A549 (cell line): ENCODE measurements around the gene KRTAP10-8.

ENCODE experiments used
- CHD2 ChIP-seq: fragments of 150-350 bp; IDR thresholded peaks from 2 replicates; pipeline ENCODE4 v1.6.1; 2014; ENCODE audit warnings: low read length; ENCODE audit not compliant: partially characterized antibody
- ESRRA ChIP-seq: fragments of 150-350 bp; IDR thresholded peaks from 2 replicates; pipeline ENCODE4 v1.6.1; 2014; ENCODE audit warnings: mild to moderate bottlenecking, low read length, borderline replicate concordance
- MAX ChIP-seq: IDR thresholded peaks from 2 replicates; pipeline ENCODE4 v1.6.1; 2012
- MYC ChIP-seq: IDR thresholded peaks from 2 replicates; pipeline ENCODE4 v1.6.1; 2012; ENCODE audit warnings: mild to moderate bottlenecking, inconsistent platforms, low read length, improper control_type of control experiment, borderline replicate concordance
- NR3C1 ChIP-seq: fragments of >200 bp; sonication (Bioruptor Twin); formaldehyde crosslinking; IDR thresholded peaks from 3 replicates; pipeline ENCODE4 v1.6.1; 2017
- POLR2A ChIP-seq: IDR thresholded peaks from 2 replicates; pipeline ENCODE4 v1.6.1; 2012; ENCODE audit warnings: mild to moderate bottlenecking, low read length
- RCOR1 ChIP-seq: fragments of 150-350 bp; IDR thresholded peaks from 2 replicates; pipeline ENCODE4 v1.6.1; 2014; ENCODE audit warnings: antibody characterized with exemption, low read length, low read depth
- TFCP2L1 ChIP-seq: fragments of 250-450 bp; sonication (Bioruptor Pico); IDR thresholded peaks from 2 replicates; pipeline ENCODE4 v1.5.0; 2021; ENCODE audit warnings: mild to moderate bottlenecking
- ZNF302 ChIP-seq: fragments of 250-450 bp; sonication (Bioruptor Pico); IDR thresholded peaks from 2 replicates; pipeline ENCODE4 v1.9.0; 2021; ENCODE audit warnings: inconsistent platforms, mild to moderate bottlenecking, moderate library complexity
- TF ChIP-seq, protein P1 (sequence below): fragments of >200 bp; sonication (Bioruptor Twin); formaldehyde crosslinking; IDR thresholded peaks from 3 replicates; pipeline ENCODE4 v1.5.1; 2016

GRCh38 chr21:44566403-44566802 lies 45.5 kb upstream of the KRTAP10-8 start:
- no peak for TF ChIP-seq MAX
- no peak for TF ChIP-seq CHD2
- TF ChIP-seq POLR2A: no peak
- TF ChIP-seq, protein P1, sequence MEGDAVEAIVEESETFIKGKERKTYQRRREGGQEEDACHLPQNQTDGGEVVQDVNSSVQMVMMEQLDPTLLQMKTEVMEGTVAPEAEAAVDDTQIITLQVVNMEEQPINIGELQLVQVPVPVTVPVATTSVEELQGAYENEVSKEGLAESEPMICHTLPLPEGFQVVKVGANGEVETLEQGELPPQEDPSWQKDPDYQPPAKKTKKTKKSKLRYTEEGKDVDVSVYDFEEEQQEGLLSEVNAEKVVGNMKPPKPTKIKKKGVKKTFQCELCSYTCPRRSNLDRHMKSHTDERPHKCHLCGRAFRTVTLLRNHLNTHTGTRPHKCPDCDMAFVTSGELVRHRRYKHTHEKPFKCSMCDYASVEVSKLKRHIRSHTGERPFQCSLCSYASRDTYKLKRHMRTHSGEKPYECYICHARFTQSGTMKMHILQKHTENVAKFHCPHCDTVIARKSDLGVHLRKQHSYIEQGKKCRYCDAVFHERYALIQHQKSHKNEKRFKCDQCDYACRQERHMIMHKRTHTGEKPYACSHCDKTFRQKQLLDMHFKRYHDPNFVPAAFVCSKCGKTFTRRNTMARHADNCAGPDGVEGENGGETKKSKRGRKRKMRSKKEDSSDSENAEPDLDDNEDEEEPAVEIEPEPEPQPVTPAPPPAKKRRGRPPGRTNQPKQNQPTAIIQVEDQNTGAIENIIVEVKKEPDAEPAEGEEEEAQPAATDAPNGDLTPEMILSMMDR: no peak
- TF ChIP-seq MYC: no peak
- TF ChIP-seq ESRRA: no peak
- no peak for TF ChIP-seq RCOR1
- no peak for TF ChIP-seq NR3C1
- TF ChIP-seq TFCP2L1 (CRISPR knock-in tag): no peak
- no peak for TF ChIP-seq ZNF302 (CRISPR knock-in tag)
